H1 (cell line): ENCODE data around the gene FAM98C. TPM values are rescaled to one million over a fixed set of nuclear protein-coding genes. Genes with fewer than 3 reads are reported as not detected.

Source experiments
- CTCF ChIA-PET: fragments of 300-600 bp; sonication (Branson Sonifier 250); formaldehyde crosslinking; loops from one replicate; lab custom pipeline; 2021; ENCODE audit not compliant: partially characterized antibody; lab: Charles Lee
- POLR2A ChIA-PET: fragments of 300-600 bp; sonication (Branson Sonifier 250); formaldehyde crosslinking; loops from one replicate; lab custom pipeline; 2021; ENCODE audit warnings: inconsistent platforms; ENCODE audit not compliant: partially characterized antibody; lab: Charles Lee
- DNase-seq, 2 experiments: peaks; one replicate each; pipeline versions ENCODE4 v3.0.0 to v3.0.0-alpha.2; 2010 to 2022; ENCODE audit warnings: low spot score in 2 of 2, low read depth in 1 of 2, mixed read lengths in 1 of 2
- FAIRE-seq: peaks from 2 replicates; lab custom pipeline; 2011; peaks lifted over from hg19 to GRCh38; lab: Jason Lieb, UNC
- H2AFZ ChIP-seq: 2 replicates; pipeline ENCODE4 v1.8.1; 2012; ENCODE audit warnings: low read length, inconsistent platforms
- H2AK5ac ChIP-seq: 2 replicates; pipeline ENCODE4 v1.6.1; 2013; ENCODE audit warnings: low read depth, low read length
- H2BK120ac ChIP-seq: replicated peaks from 2 replicates; pipeline ENCODE3; 2013; ENCODE audit warnings: low read depth, low read length, inconsistent platforms
- H2BK12ac ChIP-seq: 2 replicates; pipeline ENCODE4 v1.6.1; 2013; ENCODE audit warnings: low read depth, low read length
- H2BK15ac ChIP-seq: 2 replicates; pipeline ENCODE4 v1.6.1; 2013; ENCODE audit warnings: low read length
- H2BK20ac ChIP-seq: 2 replicates; pipeline ENCODE4 v1.6.1; 2013; ENCODE audit warnings: low read length
- H2BK5ac ChIP-seq: 2 replicates; pipeline ENCODE4 v1.6.1; 2013; ENCODE audit warnings: low read depth, low read length
- H3K14ac ChIP-seq: 2 replicates; pipeline ENCODE4 v1.6.1; 2013; ENCODE audit warnings: inconsistent platforms; ENCODE audit not compliant: insufficient read length
- H3K18ac ChIP-seq: 2 replicates; pipeline ENCODE4 v1.6.1; 2013; ENCODE audit warnings: low read length; ENCODE audit errors: extremely low read depth
- H3K23ac ChIP-seq: 2 replicates; pipeline ENCODE4 v1.6.1; 2013; ENCODE audit warnings: inconsistent platforms; ENCODE audit not compliant: insufficient read length
- H3K23me2 ChIP-seq: 2 replicates; pipeline ENCODE4 v1.6.1; 2013; ENCODE audit warnings: low read depth, low read length
- H3K27ac ChIP-seq: 2 replicates; pipeline ENCODE4 v1.6.1; 2011; ENCODE audit warnings: low read depth, low read length, inconsistent platforms
- H3K27me3 ChIP-seq, 4 experiments: replicated peaks in 1 of 4; 1 replicate in 1 of 4; 2 replicates in 3 of 4; pipeline versions ENCODE4 v1.6.1 to v1.8.1; 2011 to 2013; ENCODE audit warnings: low read length in 3 of 4, mild to moderate bottlenecking in 3 of 4, inconsistent platforms in 2 of 4, mixed read lengths in 2 of 4, moderate library complexity in 1 of 4; ENCODE audit not compliant: control insufficient read depth in 3 of 4, insufficient read depth in 3 of 4; ENCODE audit errors: extremely low read depth in 1 of 4
- H3K36me3 ChIP-seq, 4 experiments: 2 replicates each; pipeline versions ENCODE4 v1.6.1 to v1.8.1; 2011 to 2013; ENCODE audit warnings: mild to moderate bottlenecking in 4 of 4, low read length in 3 of 4, moderate library complexity in 2 of 4, control low read depth in 1 of 4, inconsistent platforms in 1 of 4; ENCODE audit not compliant: insufficient read depth in 4 of 4, control insufficient read depth in 2 of 4
- H3K4ac ChIP-seq: replicated peaks from 2 replicates; pipeline ENCODE3; 2013; ENCODE audit warnings: low read length, low read depth, mixed read lengths, inconsistent platforms; ENCODE audit not compliant: insufficient read length
- H3K4me1 ChIP-seq, 4 experiments: replicated peaks in 1 of 4; 1 replicate in 1 of 4; 2 replicates in 3 of 4; pipeline versions ENCODE4 v1.6.1 to v1.8.1; 2011 to 2013; ENCODE audit warnings: low read length in 3 of 4, inconsistent platforms in 2 of 4, mixed read lengths in 1 of 4; ENCODE audit not compliant: insufficient read depth in 4 of 4, control insufficient read depth in 3 of 4
- H3K4me2 ChIP-seq, 2 experiments: 2 replicates each; pipeline versions ENCODE4 v1.6.1 to v1.8.1; 2011 to 2013; ENCODE audit warnings: low read depth in 2 of 2, low read length in 2 of 2, control low read depth in 1 of 2, inconsistent platforms in 1 of 2, mild to moderate bottlenecking in 1 of 2; ENCODE audit not compliant: insufficient read depth in 1 of 2
- H3K4me3 ChIP-seq, 4 experiments: fragments of 200-600, 300-600 bp in 1 of 4; sonication (generic), shearing (Covaris generic), sonication (Bioruptor Twin) in 1 of 4; 2 replicates each; pipeline versions ENCODE4 v1.5.1 to v1.8.1; 2011 to 2016; ENCODE audit warnings: low read length in 4 of 4, low read depth in 3 of 4, control low read depth in 2 of 4, inconsistent platforms in 2 of 4, mild to moderate bottlenecking in 2 of 4, mixed read lengths in 1 of 4, moderate library complexity in 1 of 4; ENCODE audit not compliant: insufficient read depth in 2 of 4; ENCODE audit errors: extremely low read depth in 1 of 4
- H3K56ac ChIP-seq: replicated peaks from 2 replicates; pipeline ENCODE3; 2013; ENCODE audit warnings: low read depth, mild to moderate bottlenecking, mixed read lengths, low read length, inconsistent platforms; ENCODE audit not compliant: insufficient read length
- H3K79me1 ChIP-seq: 2 replicates; pipeline ENCODE4 v1.6.1; 2013; ENCODE audit warnings: low read depth, low read length, control low read depth
- H3K79me2 ChIP-seq, 2 experiments: 2 replicates each; pipeline versions ENCODE4 v1.6.1 to v1.8.1; 2012 to 2013; ENCODE audit warnings: low read length in 2 of 2, mild to moderate bottlenecking in 2 of 2, inconsistent platforms in 1 of 2; ENCODE audit not compliant: insufficient read depth in 2 of 2, control insufficient read depth in 1 of 2
- H3K9ac ChIP-seq, 4 experiments: replicated peaks in 1 of 4; 1 replicate in 1 of 4; 2 replicates in 3 of 4; pipeline versions ENCODE4 v1.6.1 to v1.8.1; 2011 to 2013; ENCODE audit warnings: low read depth in 3 of 4, low read length in 3 of 4, control low read depth in 2 of 4, mild to moderate bottlenecking in 2 of 4, moderate library complexity in 2 of 4, inconsistent platforms in 1 of 4; ENCODE audit errors: extremely low read depth in 1 of 4
- H3K9me3 ChIP-seq, 2 experiments: 2 replicates each; pipeline versions ENCODE4 v1.6.1 to v1.8.1; 2012 to 2013; ENCODE audit warnings: mild to moderate bottlenecking in 2 of 2, moderate library complexity in 2 of 2, control low read depth in 1 of 2, inconsistent platforms in 1 of 2, low read depth in 1 of 2, low read length in 1 of 2, mixed read lengths in 1 of 2; ENCODE audit not compliant: insufficient read depth in 2 of 2
- H4K20me1 ChIP-seq, 2 experiments: replicated peaks in 1 of 2; 2 replicates each; pipeline versions ENCODE3 to v1.8.1; 2011 to 2013; ENCODE audit warnings: inconsistent platforms in 2 of 2, low read length in 2 of 2, mild to moderate bottlenecking in 1 of 2; ENCODE audit not compliant: insufficient read depth in 2 of 2, control insufficient read depth in 1 of 2
- H4K5ac ChIP-seq: 2 replicates; pipeline ENCODE4 v1.6.1; 2013; ENCODE audit warnings: low read length, low read depth, mixed read lengths, inconsistent platforms; ENCODE audit not compliant: insufficient read length
- H4K8ac ChIP-seq: 2 replicates; pipeline ENCODE4 v1.8.0; 2013; ENCODE audit warnings: mild to moderate bottlenecking, moderate library complexity, low read length, inconsistent platforms; ENCODE audit not compliant: insufficient read depth; ENCODE audit errors: extremely low read depth
- H4K91ac ChIP-seq: replicated peaks from 2 replicates; pipeline ENCODE3; 2013; ENCODE audit warnings: low read length, mixed read lengths, inconsistent platforms; ENCODE audit not compliant: insufficient read length
- HDAC2 ChIP-seq, 2 experiments: fragments of 300-600 bp in 1 of 2; sonication (generic) in 1 of 2; IDR thresholded peaks; 2 replicates each; pipeline ENCODE4 v1.6.1; 2011 to 2012; ENCODE audit warnings: low read depth in 2 of 2, low read length in 2 of 2, mild to moderate bottlenecking in 2 of 2, moderate library complexity in 2 of 2, borderline replicate concordance in 1 of 2, inconsistent platforms in 1 of 2
- TAF1 ChIP-seq: IDR thresholded peaks from 2 replicates; pipeline ENCODE4 v1.6.1; 2011; ENCODE audit warnings: mild to moderate bottlenecking, low read depth, low read length
- TBP ChIP-seq: IDR thresholded peaks from 2 replicates; pipeline ENCODE4 v1.6.1; 2011; ENCODE audit warnings: low read depth, low read length, improper control_type of control experiment
- WGBS, 2 experiments: shearing (Covaris generic) in 1 of 2; methylation state at CpG; one replicate each; pipeline versions ENCODE4 v1.1.6 to v1.1.7; 2013 to 2015; ENCODE audit warnings: low lambda C conversion rate in 2 of 2, mixed read lengths in 2 of 2, inconsistent platforms in 1 of 2, low coverage in 1 of 2, missing lambda C conversion rate in 1 of 2; ENCODE audit not compliant: insufficient replicate concordance in 2 of 2, insufficient coverage in 1 of 2, insufficient read length in 1 of 2; ENCODE audit errors: extremely low coverage in 1 of 2, missing lambda C conversion rate in 1 of 2; 5-methylcytosine and 5-hydroxymethylcytosine counted together
- polyA plus RNA-seq, 7 experiments: library from polyadenylated mRNA; depleted of rRNA in 3 of 7; stranded (reverse) in 5 of 7; unstranded in 2 of 7; fragments of >200 nt in 5 of 7; fragments of 200-250 nt in 2 of 7; gene quantifications; 1 replicate in 5 of 7; 2 replicates in 1 of 7; 4 replicates in 1 of 7; pipeline versions ENCODE4 v1.2.1 to v1.2.3, GENCODE V29; 2011 to 2013; ENCODE audit warnings: missing spikeins in 2 of 7, mixed read lengths in 2 of 7
- total RNA-seq: library from RNA; stranded (reverse); fragmentation: NEBNext Ultra II Directional; extraction: Animal tissue kit (Norgen Biotek cat#: 25700); gene quantifications from 2 replicates; pipeline ENCODE4 v1.2.1, GENCODE V29; 2021
- TF ChIP-seq, protein P1 (sequence below): IDR thresholded peaks from 2 replicates; pipeline ENCODE4 v1.6.1; 2012; ENCODE audit warnings: inconsistent platforms

FAM98C gene
- total and polyA plus RNA-seq, 2 of the 8 experiments (the other 6 are each of a cell fraction or from before 2014, with no cell fraction given): 6.1 to 9.4 TPM

- Histone ChIP-seq H3K4me1 (peaks cover 0 to 5% (median 3%) of the 10 kb centered on the region in 4 experiments; a peak in 5 of 7 replicates), H3K4me2 (no peak overlapping the region), H3K18ac (no peak overlapping the region), H2BK15ac (no peak overlapping the region), H4K8ac (no peak overlapping the region; the same call in 1 of the 2 replicates), H2BK12ac (no peak overlapping the region), H3K27ac (no peak overlapping the region), H3K23ac (no peak overlapping the region), H3K4ac (no peak overlapping the region), H3K36me3 (peaks cover 0 to 4% (median 3%) of the 10 kb centered on the region in 4 experiments; a peak in 4 of 8 replicates), H3K9me3 (no peaks in the 10 kb centered on the region), H2BK5ac (no peak overlapping the region), H2AFZ (no peak overlapping the region), H3K27me3 (no peaks in the 10 kb centered on the region), H3K23me2 (no peaks in the 10 kb centered on the region), H3K79me1 (no peaks in the 10 kb centered on the region), H3K4me3 (no peak overlapping the region), H2BK20ac (no peak overlapping the region), H4K91ac (no peak overlapping the region), H2BK120ac (no peak overlapping the region), H3K9ac (no peak overlapping the region), H4K20me1 (peaks cover 0 to 2% of the 10 kb centered on the region in 2 experiments), H3K56ac (no peak overlapping the region), H3K14ac (no peak overlapping the region), H4K5ac (no peak overlapping the region)
- FAIRE-seq (no peak), DNase-seq (no peak)
- ChIA-PET POLR2A (interaction anchor here (0.7 to 2.6 kb wide), 6 partner anchors 12 to 98 kb away, joined by 3 to 9 read pairs (median 4); partner anchors contain the start of genes FAM98C and RASGRP4), CTCF (interaction anchor here (0.6 to 2.9 kb wide), 7 partner anchors 8 to 37 kb away, joined by 3 to 35 read pairs (median 4); partner anchors contain the start of genes FAM98C and RASGRP4)
- 85% methylated on average over 14 of the region's 14 CpGs; no CpG with 5 or more reads in 1 of the 2 experiments for WGBS, 2 experiments
- TF ChIP-seq TBP (no peak), HDAC2 (IDR thresholded peaks at IDR 0.05; ENCODE audit: borderline replicate concordance in 1 of 2, low read depth in 2 of 2, low read length in 2 of 2) (no peak), TAF1 (no peak)
- TF ChIP-seq, protein P1, sequence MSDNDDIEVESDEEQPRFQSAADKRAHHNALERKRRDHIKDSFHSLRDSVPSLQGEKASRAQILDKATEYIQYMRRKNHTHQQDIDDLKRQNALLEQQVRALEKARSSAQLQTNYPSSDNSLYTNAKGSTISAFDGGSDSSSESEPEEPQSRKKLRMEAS: no peak
- TF ChIP-seq, all 59 proteins: peak for 0
- peaks cover 0 to 8% of the 10 kb centered on the region in 2 experiments; a peak in 1 of 4 replicates for H3K79me2 ChIP-seq
- H2AK5ac ChIP-seq: no peak overlapping the region
These were observed 37.7 kb downstream of the FAM98C start for GRCh38 chr19:38440592-38440991.
